Endothelial cell of umbilical vein (primary cell): ENCODE measurements around the gene SYTL3. TPM values are rescaled to one million over a fixed set of nuclear protein-coding genes. Genes with fewer than 3 reads are reported as not detected.

Experiments used
- BruUV-seq: library from RNA; stranded (reverse); fragments of 400-500 nt; replicated peaks from 2 replicates; lab custom pipeline; 2021; lab: Mats Ljungman, UMichigan
- CTCF ChIA-PET: fragments of 300-600, 350-600 bp; sonication (Branson Sonifier 250); formaldehyde crosslinking; loops from one replicate; lab custom pipeline; 2021; ENCODE audit warnings: antibody characterized with exemption, inconsistent platforms; lab: Charles Lee
- POLR2A ChIA-PET: fragments of 300-600, 350-600 bp; sonication (Branson Sonifier 250); formaldehyde crosslinking; loops from one replicate; lab custom pipeline; 2021; ENCODE audit warnings: antibody characterized with exemption, inconsistent platforms; lab: Charles Lee
- DNase-seq: peaks from one replicate; pipeline ENCODE4 v3.0.0-alpha.2; 2011; ENCODE audit warnings: low read depth, low spot score
- FAIRE-seq: peaks from 2 replicates; lab custom pipeline; 2011; peaks lifted over from hg19 to GRCh38; lab: Jason Lieb, UNC
- H2AFZ ChIP-seq: 2 replicates; pipeline ENCODE4 v1.6.0; 2012; ENCODE audit warnings: low read depth, low read length, control low read depth, inconsistent platforms
- H3K27ac ChIP-seq: 2 replicates; pipeline ENCODE4 v1.5.1; 2011; ENCODE audit warnings: low read depth, mild to moderate bottlenecking, control low read depth, low read length, moderate library complexity; ENCODE audit not compliant: insufficient read depth
- H3K27me3 ChIP-seq, 2 experiments: 2 replicates each; pipeline versions ENCODE4 v1.6.0 to v1.6.1; 2011; ENCODE audit warnings: low read length in 2 of 2, mixed read lengths in 1 of 2; ENCODE audit not compliant: control insufficient read depth in 2 of 2, insufficient read depth in 2 of 2
- H3K36me3 ChIP-seq, 2 experiments: 2 replicates in 1 of 2; 3 replicates in 1 of 2; pipeline ENCODE4 v1.5.1; 2011; ENCODE audit warnings: low read length in 2 of 2, mild to moderate bottlenecking in 1 of 2, moderate library complexity in 1 of 2; ENCODE audit not compliant: control insufficient read depth in 2 of 2, insufficient read depth in 2 of 2; ENCODE audit errors: extremely low read depth in 1 of 2
- H3K4me1 ChIP-seq: 3 replicates; pipeline ENCODE4 v1.5.1; 2011; ENCODE audit warnings: mild to moderate bottlenecking, low read length; ENCODE audit not compliant: control insufficient read depth, insufficient read depth; ENCODE audit errors: extremely low read depth
- H3K4me2 ChIP-seq: 2 replicates; pipeline ENCODE4 v1.6.1; 2011; ENCODE audit warnings: low read length, control low read depth, mixed read lengths; ENCODE audit not compliant: insufficient read depth
- H3K4me3 ChIP-seq, 3 experiments: fragments of 200-600 bp in 1 of 3; sonication (generic), shearing (Covaris generic) in 1 of 3; replicated peaks in 1 of 3; 2 replicates each; pipeline ENCODE4 v1.5.1; 2011 to 2016; ENCODE audit warnings: control low read depth in 3 of 3, low read length in 3 of 3, mild to moderate bottlenecking in 2 of 3, inconsistent platforms in 1 of 3, low read depth in 1 of 3, moderate library complexity in 1 of 3; ENCODE audit not compliant: insufficient read depth in 1 of 3
- H3K79me2 ChIP-seq: 2 replicates; pipeline ENCODE4 v1.6.0; 2012; ENCODE audit warnings: low read length, inconsistent platforms; ENCODE audit not compliant: control insufficient read depth, insufficient read depth
- H3K9ac ChIP-seq: replicated peaks from 2 replicates; pipeline ENCODE3; 2011; ENCODE audit warnings: low read length, control low read depth; ENCODE audit not compliant: insufficient read depth; ENCODE audit errors: extremely low read depth
- H3K9me1 ChIP-seq: replicated peaks from 3 replicates; pipeline ENCODE4 v1.6.0; 2011; ENCODE audit warnings: mild to moderate bottlenecking, low read length; ENCODE audit not compliant: control insufficient read depth, insufficient read depth; ENCODE audit errors: extremely low read depth
- H3K9me3 ChIP-seq: replicated peaks from 2 replicates; pipeline ENCODE4 v1.5.1; 2012; ENCODE audit warnings: low read length, inconsistent platforms; ENCODE audit not compliant: control insufficient read depth, insufficient read depth
- H4K20me1 ChIP-seq: replicated peaks from 2 replicates; pipeline ENCODE3; 2011; ENCODE audit warnings: mild to moderate bottlenecking, low read length; ENCODE audit not compliant: control insufficient read depth, insufficient read depth; ENCODE audit errors: extremely low read depth
- EZH2 ChIP-seq: IDR thresholded peaks from 2 replicates; pipeline ENCODE4 v1.6.1; 2012; ENCODE audit warnings: borderline replicate concordance, low read depth, mild to moderate bottlenecking, moderate library complexity, low read length, inconsistent platforms; ENCODE audit not compliant: severe bottlenecking
- FOS ChIP-seq: IDR thresholded peaks from 2 replicates; pipeline ENCODE4 v1.6.1; 2011; ENCODE audit warnings: mild to moderate bottlenecking, low read length, moderate library complexity, borderline replicate concordance; ENCODE audit not compliant: insufficient read depth
- GATA2 ChIP-seq: IDR thresholded peaks from 2 replicates; pipeline ENCODE4 v1.7.0; 2011; ENCODE audit warnings: low read depth, mild to moderate bottlenecking, moderate library complexity, mixed read lengths, low read length; ENCODE audit not compliant: insufficient read length, insufficient read depth
- JUN ChIP-seq: IDR thresholded peaks from 2 replicates; pipeline ENCODE4 v1.6.1; 2011; ENCODE audit warnings: borderline replicate concordance, low read depth; ENCODE audit not compliant: insufficient read length, insufficient read depth
- MYC ChIP-seq: IDR thresholded peaks from one replicate; pipeline ENCODE4 v1.6.1; 2011; ENCODE audit warnings: mild to moderate bottlenecking, low read depth, low read length
- POLR2A ChIP-seq: IDR thresholded peaks from 2 replicates; pipeline ENCODE4 v1.6.1; 2012; ENCODE audit warnings: low read depth, mild to moderate bottlenecking, control low read depth, low read length
- POLR2AphosphoS5 ChIP-seq: IDR thresholded peaks from 2 replicates; pipeline ENCODE4 v1.6.1; 2012; ENCODE audit warnings: low read depth, mild to moderate bottlenecking, control low read depth, low read length, moderate library complexity; ENCODE audit not compliant: insufficient read depth
- dilution Hi-C: fragments of 300-500 bp; cut with MboI; formaldehyde crosslinking; loops from one replicate; pipeline ENCODE4 v1.15.0; 2019; ENCODE audit warnings: low sequenced_read_pairs; ENCODE audit not compliant: extremely low pct_ligation_motif_present
- intact Hi-C: fragments of 100-400 bp; cut with micrococcal nuclease; formaldehyde crosslinking; loops from one replicate; pipeline ENCODE4 v1.10.0; 2022
- polyA plus RNA-seq, 4 experiments: library from polyadenylated mRNA; depleted of rRNA in 3 of 4; stranded (reverse) in 3 of 4; unstranded in 1 of 4; fragments of >200 nt; gene quantifications; 2 replicates each; pipeline versions ENCODE4 v1.2.1 to v1.2.3, GENCODE V29; 2011 to 2012; ENCODE audit warnings: missing spikeins in 1 of 4
- total RNA-seq: library from RNA; stranded (reverse); gene quantifications from 2 replicates; pipeline ENCODE4 v1.2.3, GENCODE V29; 2021

The SYTL3 gene
- total and polyA plus RNA-seq, 2 donors (not counting 3 experiments of a cell fraction or from before 2014, with no cell fraction given), result 0.59 to 0.77 TPM

- BruUV-seq, result no TSS peak
- CTCF ChIA-PET, result no interaction called here
- dilution Hi-C loops (no loop called here), intact Hi-C loops (no loop called here)
- no peaks in the 10 kb centered on the region for H4K20me1 ChIP-seq
- POLR2A ChIA-PET, result no interaction called here
- no peaks in the 10 kb centered on the region for H3K36me3 ChIP-seq
- H3K27me3 ChIP-seq, result no peaks in the 10 kb centered on the region
- H3K4me3 ChIP-seq, result no peak overlapping the region
- H3K4me2 ChIP-seq, result no peak overlapping the region
- FAIRE-seq (no peak), DNase-seq (no peak)
- no peaks in the 10 kb centered on the region for H3K9me3 ChIP-seq
- H3K9me1 ChIP-seq, result no peaks in the 10 kb centered on the region
- H3K4me1 ChIP-seq, result no peaks in the 10 kb centered on the region
- H3K27ac ChIP-seq, result no peak overlapping the region
- TF ChIP-seq POLR2AphosphoS5, result no peak
- TF ChIP-seq EZH2, result no peak
- no peak for TF ChIP-seq GATA2
- TF ChIP-seq JUN, result no peak
- TF ChIP-seq MYC, result no peak
- TF ChIP-seq POLR2A, result no peak
- H3K79me2 ChIP-seq, result no peaks in the 10 kb centered on the region
- no peak overlapping the region for H2AFZ ChIP-seq
- H3K9ac ChIP-seq, result no peak overlapping the region
Measured at GRCh38 chr6:158757753-158758090, 107.9 kb downstream of the SYTL3 start.

- Histone ChIP-seq H3K9me3 (no peaks in the 10 kb centered on the region), H3K9me1 (no peaks in the 10 kb centered on the region), H3K36me3 (no peaks in the 10 kb centered on the region), H3K79me2 (no peaks in the 10 kb centered on the region), H3K4me2 (no peak overlapping the region), H4K20me1 (no peaks in the 10 kb centered on the region), H3K27ac (no peak overlapping the region), H3K9ac (no peak overlapping the region), H3K4me3 (no peak overlapping the region), H2AFZ (no peak overlapping the region), H3K27me3 (no peaks in the 10 kb centered on the region), H3K4me1 (no peaks in the 10 kb centered on the region)
- FAIRE-seq (no peak), DNase-seq (no peak)
- intact Hi-C loops, result no loop called here
- POLR2A ChIA-PET, result no interaction called here
- CTCF ChIA-PET, result no interaction called here
- TF ChIP-seq FOS (no peak), GATA2 (no peak), POLR2A (no peak)
- dilution Hi-C loops, result no loop called here
- no TSS peak for BruUV-seq
Measured at GRCh38 chr6:158758451-158758860, 108.6 kb downstream of the SYTL3 start.
